Measurements from ENCODE around the gene RSRC2. TPM values are rescaled to one million over a fixed set of nuclear protein-coding genes. Genes with fewer than 3 reads are reported as not detected.

RSRC2 gene
- total and polyA plus RNA-seq, 8 donors: 49.6 to 283 (median 210) TPM

DNA sequence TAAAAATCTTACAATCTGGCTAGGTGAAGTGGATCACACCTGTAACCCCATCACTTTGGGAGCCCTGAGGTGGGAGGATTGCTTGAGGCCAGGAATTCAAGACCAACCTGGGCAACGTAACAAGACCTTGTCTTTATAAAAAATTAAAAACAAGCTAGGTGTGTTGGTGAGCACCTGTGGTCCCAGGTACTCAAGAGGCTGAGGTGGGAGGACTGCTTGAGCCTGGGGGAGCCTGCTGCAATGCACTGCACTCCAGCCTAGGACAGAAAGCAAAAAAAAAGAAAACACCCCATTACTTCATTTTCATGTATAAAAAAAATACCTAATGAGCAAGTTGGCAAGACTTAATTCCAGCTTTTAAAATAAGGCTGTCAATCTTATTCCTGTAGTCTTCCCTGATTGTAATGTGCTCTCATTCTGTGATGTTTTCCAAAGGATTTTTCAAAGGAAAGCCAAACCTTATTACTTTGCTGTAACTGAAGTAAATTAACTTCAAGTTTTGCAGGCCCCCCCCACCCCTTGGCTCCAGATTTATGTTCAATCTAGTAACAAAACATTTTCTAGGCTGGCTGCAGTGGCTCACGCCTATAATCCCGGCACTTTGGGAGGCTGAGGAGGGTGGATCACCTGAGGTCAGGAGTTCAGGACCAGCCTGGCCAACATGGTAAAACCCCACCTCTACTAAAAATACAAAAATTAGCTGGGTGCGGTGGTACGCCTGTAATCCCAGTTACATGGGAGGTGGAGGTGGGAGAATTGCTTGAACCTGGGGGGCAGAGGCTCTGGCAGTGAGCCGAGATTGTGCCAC lies 22.7 kb downstream of the RSRC2 start:
- intact Hi-C loops (cut with DNase I): no loop called here
- Histone ChIP-seq H3K4me1 (peaks cover 5 to 22% of the 10 kb centered on the region in 2 donors), H3K36me3 (peaks cover 13 to 66% of the 10 kb centered on the region in 2 donors), H3K27ac (no peak overlapping the region), H3K9me3 (no peaks in the 10 kb centered on the region), H3K4me3 (no peak overlapping the region), H3K27me3 (no peaks in the 10 kb centered on the region)
- ATAC-seq (no peak), DNase-seq (no peak)
- no peak for TF ChIP-seq CTCF (IDR thresholded peaks at IDR 0.05)

GRCh38 chr12:122503147-122503751 lies 23.5 kb downstream of the RSRC2 start:
- ATAC-seq (no peak), DNase-seq (no peak)
- H3K27ac ChIP-seq: no peak overlapping the region
- H3K4me1 ChIP-seq: peaks cover 10 to 29% of the 10 kb centered on the region in 2 donors
- H3K36me3 ChIP-seq: peaks cover 13 to 59% of the 10 kb centered on the region in 2 donors
- intact Hi-C loops (cut with DNase I): no loop called here
- no peaks in the 10 kb centered on the region for H3K9me3 ChIP-seq
- no peak overlapping the region for H3K4me3 ChIP-seq
- TF ChIP-seq CTCF (IDR thresholded peaks at IDR 0.05): no peak
- no peaks in the 10 kb centered on the region for H3K27me3 ChIP-seq

GRCh38 chr12:122501489-122501989 lies 25.2 kb downstream of the RSRC2 start:
- Histone ChIP-seq H3K4me3 (peak overlapping the region in 1 of 2 donors; percentile 84), H3K36me3 (peaks cover 6 to 50% of the 10 kb centered on the region in 2 donors), H3K9me3 (no peaks in the 10 kb centered on the region), H3K4me1 (peaks cover 10 to 44% of the 10 kb centered on the region in 2 donors), H3K27me3 (no peaks in the 10 kb centered on the region), H3K27ac (peak overlapping the region; percentile 96 to 97)
- no peak for TF ChIP-seq CTCF (IDR thresholded peaks at IDR 0.05)
- intact Hi-C loops (cut with DNase I): no loop called here
- DNase-seq: no peak
- no peak for ATAC-seq

- H3K27me3 ChIP-seq: no peaks in the 10 kb centered on the region
- peaks cover 10 to 44% of the 10 kb centered on the region in 2 donors for H3K4me1 ChIP-seq
- H3K9me3 ChIP-seq: no peaks in the 10 kb centered on the region
- DNase-seq (peak; percentile 96 to 99 (median 98)), ATAC-seq (peak; percentile 99)
- intact Hi-C loops (cut with DNase I): no loop called here
- H3K27ac ChIP-seq: peak within 1 kb of the TSS; percentile 96 to 97
- peak in 1 of 2 donors; percentile 27 for TF ChIP-seq CTCF (IDR thresholded peaks at IDR 0.05)
- peaks cover 6 to 49% of the 10 kb centered on the region in 2 donors for H3K36me3 ChIP-seq
- peak within 1 kb of the TSS; percentile 62 to 84 for H3K4me3 ChIP-seq
These were observed 25.8 kb downstream of the RSRC2 start, which contains the start of gene ZCCHC8 for GRCh38 chr12:122500685-122501488. ZCCHC8 (minus strand) TSS chr12:122500932; CDS start chr12:122500840, 92 bp downstream.
